Fibroblast of lung (primary cell): ENCODE measurements around the gene ANTXRL. TPM values are rescaled to one million over a fixed set of nuclear protein-coding genes. Genes with fewer than 3 reads are reported as not detected.
"Not testable (repeated sequence)": the region's sequence is repeated elsewhere in the genome, so short reads cannot be mapped to it uniquely, and the experiment has no call there.

Experiments
- DNase-seq, 2 donors: peaks; one replicate each; pipeline versions ENCODE4 v3.0.0 to v3.0.0-alpha.2; 2010; ENCODE audit warnings: low read depth in 2 of 2
- H2AFZ ChIP-seq: 2 replicates; pipeline ENCODE4 v1.5.1; 2012; ENCODE audit warnings: low read length, control low read depth, inconsistent platforms
- H3K27ac ChIP-seq: 2 replicates; pipeline ENCODE4 v1.5.1; 2011; ENCODE audit warnings: low read length, control low read depth; ENCODE audit not compliant: insufficient read depth
- H3K27me3 ChIP-seq: 2 replicates; pipeline ENCODE4 v1.5.1; 2011; ENCODE audit warnings: mild to moderate bottlenecking, low read length; ENCODE audit not compliant: control insufficient read depth, insufficient read depth
- H3K36me3 ChIP-seq: 2 replicates; pipeline ENCODE4 v1.5.1; 2011; ENCODE audit warnings: low read length; ENCODE audit not compliant: control insufficient read depth, insufficient read depth
- H3K4me1 ChIP-seq: 2 replicates; pipeline ENCODE4 v1.5.1; 2011; ENCODE audit warnings: low read length; ENCODE audit not compliant: control insufficient read depth, insufficient read depth; ENCODE audit errors: extremely low read depth
- H3K4me2 ChIP-seq: 2 replicates; pipeline ENCODE4 v1.5.1; 2011; ENCODE audit warnings: low read length, control low read depth; ENCODE audit not compliant: insufficient read depth; ENCODE audit errors: extremely low read depth
- H3K4me3 ChIP-seq, 4 experiments: fragments of 200-600 bp in 1 of 4; sonication (generic) in 1 of 4; replicated peaks in 1 of 4; 2 replicates each; pipeline ENCODE4 v1.5.1; 2011 to 2016; ENCODE audit warnings: low read length in 4 of 4, low read depth in 3 of 4, mild to moderate bottlenecking in 3 of 4, control low read depth in 2 of 4, inconsistent platforms in 1 of 4, mixed read lengths in 1 of 4; ENCODE audit not compliant: insufficient read depth in 1 of 4; ENCODE audit errors: control extremely low read depth in 1 of 4
- H3K79me2 ChIP-seq: 2 replicates; pipeline ENCODE4 v1.5.1; 2012; ENCODE audit warnings: mild to moderate bottlenecking, low read length, inconsistent platforms; ENCODE audit not compliant: control insufficient read depth, insufficient read depth
- H3K9ac ChIP-seq: 2 replicates; pipeline ENCODE4 v1.5.1; 2011; ENCODE audit warnings: mild to moderate bottlenecking, low read length, control low read depth; ENCODE audit not compliant: insufficient read depth
- H3K9me3 ChIP-seq: 2 replicates; pipeline ENCODE4 v1.5.1; 2012; ENCODE audit warnings: low read depth, low read length; ENCODE audit not compliant: control insufficient read depth, insufficient read depth
- H4K20me1 ChIP-seq: 2 replicates; pipeline ENCODE4 v1.5.1; 2011; ENCODE audit warnings: low read length; ENCODE audit not compliant: control insufficient read depth, insufficient read depth; ENCODE audit errors: extremely low read depth
- polyA plus RNA-seq, 2 donors: library from polyadenylated mRNA; depleted of rRNA in 1 of 2; stranded (reverse) in 1 of 2; unstranded in 1 of 2; fragments of >200 nt; gene quantifications; 2 replicates each; pipeline ENCODE4 v1.2.1, GENCODE V29; 2011 to 2012; ENCODE audit warnings: missing spikeins in 1 of 2
- total RNA-seq: library from RNA; depleted of rRNA; stranded (reverse); fragments of >200 nt; gene quantifications from 2 replicates; pipeline ENCODE4 v1.2.1, GENCODE V29; 2014

ANTXRL gene
- total and polyA plus RNA-seq, 2 donors (not counting 1 experiment from before 2014, with no cell fraction given) = not detected

- not testable (repeated sequence) for H4K20me1 ChIP-seq, DNase-seq, H3K4me2 ChIP-seq, H3K27me3 ChIP-seq, H2AFZ ChIP-seq, H3K4me3 ChIP-seq, H3K36me3 ChIP-seq, H3K79me2 ChIP-seq, H3K9ac ChIP-seq, H3K9me3 ChIP-seq, H3K27ac ChIP-seq, H3K4me1 ChIP-seq
Observed at GRCh38 chr10:46375406-46375805, 88.6 kb downstream of the ANTXRL start, which contains the start of gene ANXA8L1. Gene ANXA8L1, plus strand, starts transcription at chr10:46375776. Its CDS starts 76 bp downstream, at chr10:46375852.

DNA sequence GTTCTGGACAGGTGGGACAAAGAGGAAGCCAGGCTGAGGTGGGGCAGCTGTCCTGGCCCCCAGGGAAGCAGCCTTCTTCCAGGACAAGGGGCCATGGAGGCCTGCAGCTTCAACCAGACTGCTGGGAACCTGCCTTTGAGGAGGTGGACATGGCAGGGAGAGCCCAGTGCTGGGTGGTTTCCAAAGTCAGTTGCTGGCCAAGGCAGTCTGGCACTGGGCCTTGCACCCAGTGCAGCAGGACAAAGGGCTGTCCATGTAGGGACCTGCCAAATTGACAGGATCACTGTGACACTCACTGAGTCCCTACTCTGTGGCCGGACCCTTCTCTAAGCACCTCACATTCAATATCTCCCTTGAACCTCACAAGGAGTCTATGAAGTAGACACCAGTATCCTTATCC is 90.2 kb downstream of the ANTXRL start:
- not testable (repeated sequence) for H3K4me2 ChIP-seq, H3K79me2 ChIP-seq, H2AFZ ChIP-seq, H3K36me3 ChIP-seq, DNase-seq, H3K27ac ChIP-seq, H3K27me3 ChIP-seq, H3K9me3 ChIP-seq, H3K4me3 ChIP-seq, H3K9ac ChIP-seq, H3K4me1 ChIP-seq, H4K20me1 ChIP-seq

DNA sequence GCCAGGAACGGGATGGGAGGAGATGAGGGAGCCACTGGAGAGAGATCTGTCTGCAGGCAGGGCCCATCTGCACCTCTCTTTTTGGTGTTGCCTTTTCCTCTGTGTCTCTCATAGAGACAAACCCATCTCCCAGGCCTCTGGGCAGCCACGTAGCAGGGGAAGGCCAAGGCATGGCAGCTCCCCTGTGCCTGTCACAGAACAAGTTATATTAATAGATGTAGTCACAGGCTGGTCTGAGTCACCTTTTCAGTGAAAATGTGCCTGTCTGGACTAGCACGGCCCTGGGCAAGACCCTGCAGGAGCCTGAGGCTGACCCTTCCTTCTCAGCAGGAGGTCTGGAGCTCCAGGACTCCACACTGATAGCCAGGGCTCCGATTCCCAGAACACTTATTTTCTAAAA is 90.9 kb downstream of the ANTXRL start:
- H4K20me1 ChIP-seq, H3K9me3 ChIP-seq, DNase-seq, H3K9ac ChIP-seq, H3K27ac ChIP-seq, H3K4me3 ChIP-seq, H3K79me2 ChIP-seq, H3K36me3 ChIP-seq, H3K4me2 ChIP-seq, H3K4me1 ChIP-seq, H3K27me3 ChIP-seq, H2AFZ ChIP-seq: not testable (repeated sequence)

DNA sequence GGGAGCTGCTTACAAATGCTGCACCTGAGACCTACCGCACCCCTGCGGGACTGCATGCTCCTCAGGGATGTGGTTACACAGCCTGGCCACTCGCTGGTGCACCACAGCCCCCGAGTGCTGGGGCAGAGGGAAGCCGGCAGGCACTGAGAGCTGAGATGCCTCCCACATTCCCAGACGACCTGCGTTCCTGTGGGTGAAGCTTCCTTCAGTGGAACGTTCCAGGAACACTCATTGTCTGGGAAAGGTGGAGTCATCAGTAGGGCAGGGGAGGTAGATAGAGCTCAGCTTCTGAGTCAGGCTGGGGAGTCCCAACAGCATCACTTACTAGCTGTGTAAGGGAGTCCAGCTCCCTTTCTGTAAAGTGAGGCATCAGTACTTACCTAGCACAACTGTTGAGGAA is 91.3 kb downstream of the ANTXRL start:
- H3K36me3 ChIP-seq, DNase-seq: not testable (repeated sequence)

GRCh38 chr10:46379233-46379848 is 92.5 kb downstream of the ANTXRL start:
- not testable (repeated sequence) for H3K9ac ChIP-seq, H3K4me3 ChIP-seq, H3K79me2 ChIP-seq, H4K20me1 ChIP-seq, H3K4me1 ChIP-seq, H3K9me3 ChIP-seq, H3K36me3 ChIP-seq, H3K4me2 ChIP-seq, H3K27me3 ChIP-seq, DNase-seq, H3K27ac ChIP-seq, H2AFZ ChIP-seq

More for the DNA sequence above, 91.3 kb downstream of the ANTXRL start:
- H3K79me2 ChIP-seq, H3K9ac ChIP-seq, H2AFZ ChIP-seq, H3K27me3 ChIP-seq, H3K4me1 ChIP-seq, H3K4me3 ChIP-seq, H3K9me3 ChIP-seq, H4K20me1 ChIP-seq, H3K4me2 ChIP-seq, H3K27ac ChIP-seq: not testable (repeated sequence)

Other genes starting within 250 kb of the ANTXRL start
- not detected in 2 replicates for gene MSMB, start 240.7 kb upstream of the ANTXRL start, total RNA-seq
- not detected in 2 replicates for gene MSMB, start 240.7 kb upstream of the ANTXRL start, polyA plus RNA-seq
- not detected in 2 replicates for gene ANXA8L1, start 88.8 kb downstream of the ANTXRL start, total RNA-seq
- 0.05 and 0.08 TPM in 2 replicates for gene ANXA8L1, start 88.8 kb downstream of the ANTXRL start, polyA plus RNA-seq
- gene NPY4R, start 179.0 kb downstream of the ANTXRL start, total RNA-seq = not detected in 2 replicates
- 0.07 and 0.24 TPM in 2 replicates for gene NPY4R, start 179.0 kb downstream of the ANTXRL start, polyA plus RNA-seq